HG03354 (cell line): ENCODE results near the gene RCSD1.
A peak's percentile ranks its signal among the peaks of the same experiment; 100 is the strongest.

Experiments used
- ATAC-seq: cut with Tn5 transposase; IDR thresholded peaks from one replicate; pipeline ENCODE4 v1.9.1; 2021; ENCODE audit warnings: mild to moderate bottlenecking; ENCODE audit not compliant: unreplicated experiment, poor library complexity, severe bottlenecking

The RCSD1 gene

DNA sequence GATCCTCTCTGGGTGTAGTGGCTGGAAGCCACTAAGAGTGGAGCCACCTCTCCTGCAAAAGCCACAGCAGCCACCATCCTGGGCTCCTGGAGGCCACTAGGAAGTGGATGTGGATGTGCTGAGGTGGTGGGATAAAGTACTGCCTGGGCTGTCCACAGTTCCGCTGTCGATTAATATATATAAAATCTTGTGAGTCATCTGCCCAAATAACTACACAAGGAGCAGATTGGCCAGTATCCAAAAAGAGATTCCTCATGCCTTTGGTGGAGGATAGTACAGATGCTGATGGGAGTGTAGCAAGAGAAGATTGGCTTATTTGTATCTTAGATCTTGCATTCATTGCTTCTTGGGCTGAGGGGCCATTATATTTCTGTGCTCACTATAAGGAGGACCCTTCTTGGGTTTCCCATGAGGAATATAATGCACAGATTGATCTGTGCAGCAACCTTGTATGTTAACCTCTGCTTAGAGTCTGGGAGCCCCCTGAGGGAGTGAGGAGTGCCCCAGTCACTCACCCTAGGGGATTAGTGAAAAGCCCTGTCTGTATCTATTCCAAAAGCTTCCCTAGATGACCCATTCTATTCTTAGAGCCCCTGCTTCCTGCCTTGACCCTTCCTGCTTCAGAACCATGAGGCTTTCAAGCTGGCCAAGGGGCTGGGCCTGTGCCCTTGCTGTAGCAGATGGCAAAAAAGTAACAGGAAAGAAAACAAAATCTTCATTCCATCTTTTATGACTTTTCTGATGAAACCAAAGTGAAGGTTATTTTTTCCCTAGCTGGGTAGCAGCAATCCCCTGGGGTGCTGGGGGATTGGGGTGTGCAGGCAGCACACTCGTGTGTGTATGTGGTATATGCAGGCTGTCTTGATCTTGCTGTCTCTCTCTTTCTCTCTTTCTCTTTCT, 31.7 kb downstream of the RCSD1 start:
- no peak for ATAC-seq

GRCh38 chr1:167663002-167663772, 33.2 kb downstream of the RCSD1 start:
- ATAC-seq = peak; percentile 63

DNA sequence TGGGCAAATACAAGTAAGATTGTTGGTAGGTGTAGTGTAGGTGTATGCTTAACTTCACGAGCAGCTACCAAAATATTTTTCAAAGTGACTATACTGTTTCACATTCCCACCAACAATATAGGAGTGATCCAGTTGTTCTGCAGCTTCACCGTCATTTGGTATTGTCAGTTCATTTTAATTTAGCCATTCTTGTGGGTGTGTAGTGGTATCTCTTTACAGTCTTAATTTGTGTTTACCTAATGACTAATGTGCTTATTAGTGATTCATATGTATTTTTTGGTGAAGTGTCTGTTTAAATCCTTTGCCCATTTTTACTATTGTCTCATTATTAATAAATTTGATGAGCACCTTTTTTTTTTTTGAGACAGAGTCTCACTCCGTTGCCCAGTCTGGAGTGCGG, 35.4 kb downstream of the RCSD1 start:
- no peak for ATAC-seq

GRCh38 chr1:167666416-167666815, 36.4 kb downstream of the RCSD1 start:
- ATAC-seq = no peak

- no peak for ATAC-seq
Measured at GRCh38 chr1:167667536-167667935, 37.5 kb downstream of the RCSD1 start.

GRCh38 chr1:167668108-167668507, 38.1 kb downstream of the RCSD1 start:
- ATAC-seq = peak; percentile 72

GRCh38 chr1:167669209-167670124, 39.4 kb downstream of the RCSD1 start:
- ATAC-seq = peak; percentile 65

DNA sequence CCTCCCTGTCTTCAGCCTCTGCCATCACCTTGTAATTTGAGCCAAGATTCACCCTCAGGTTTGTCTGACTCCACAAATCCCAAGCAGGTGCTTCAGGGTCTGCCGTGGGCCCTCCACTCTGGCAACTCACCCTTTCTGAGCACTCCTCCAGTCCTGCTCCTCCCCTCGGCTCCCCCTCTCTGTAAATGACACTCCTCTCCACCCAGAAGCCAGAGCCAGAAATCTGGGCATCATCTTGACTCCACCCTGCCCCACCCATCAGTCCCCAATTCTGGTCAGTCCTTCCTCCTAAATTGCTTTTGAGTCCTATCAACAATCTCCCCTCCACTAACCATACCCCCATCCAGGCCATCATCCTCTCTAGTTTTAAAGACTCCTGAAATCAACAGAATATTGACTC, 40.5 kb downstream of the RCSD1 start:
- no peak for ATAC-seq

DNA sequence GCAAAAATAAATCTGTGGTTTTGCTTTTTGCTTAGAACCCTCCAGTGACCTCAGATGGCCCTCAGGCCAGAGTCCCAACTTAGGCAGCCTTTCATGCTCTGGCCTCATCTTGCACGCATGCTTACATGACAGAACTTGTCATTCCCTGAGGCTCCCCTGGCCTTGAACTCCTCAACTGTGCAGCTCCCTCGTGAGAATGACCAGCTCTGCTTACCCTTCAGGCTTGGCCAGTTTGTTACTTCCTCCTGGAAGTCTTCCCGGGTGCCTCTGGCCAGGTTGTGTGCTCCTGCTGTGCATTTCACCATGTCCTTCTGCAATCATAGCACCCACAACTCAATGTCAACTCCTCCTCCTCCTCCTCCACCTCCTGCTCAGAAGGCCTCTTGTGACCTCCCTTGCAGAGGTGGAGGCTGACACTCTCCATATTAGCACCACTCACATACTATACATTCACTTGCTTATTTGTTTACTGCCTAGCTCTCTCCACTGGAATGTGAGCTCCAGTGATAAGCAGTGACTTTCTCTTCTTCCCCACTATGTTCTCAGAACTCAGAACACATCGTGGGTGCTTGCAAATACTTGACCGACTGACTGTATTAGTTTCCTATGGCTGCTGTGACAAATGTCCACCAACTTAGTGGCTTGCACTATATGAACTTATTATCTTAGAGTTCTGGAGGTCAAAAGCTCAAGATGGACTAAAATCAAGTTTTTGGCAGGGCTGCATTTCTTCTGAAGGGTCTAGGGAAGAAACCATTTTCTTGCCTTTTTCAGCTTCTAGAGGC, 41.9 kb downstream of the RCSD1 start:
- ATAC-seq = no peak

DNA sequence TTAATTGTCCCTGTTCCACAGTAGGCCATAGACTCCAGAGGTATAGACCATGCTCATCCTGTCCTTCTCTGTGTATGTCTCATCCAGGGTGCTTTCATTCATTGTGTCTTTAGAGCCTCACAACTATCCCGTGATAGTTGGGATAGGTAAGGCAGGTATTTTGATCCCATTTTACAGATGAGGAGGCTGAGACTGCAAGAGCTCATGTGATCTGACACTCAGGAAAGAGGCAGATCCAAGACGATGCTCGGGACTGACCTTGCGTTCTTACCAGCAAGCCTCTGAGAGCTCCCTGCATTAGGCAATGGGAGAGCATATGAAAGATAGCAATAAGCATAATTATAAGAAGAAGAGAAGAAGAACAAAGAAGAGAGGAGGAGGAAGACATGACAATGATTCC, 42.8 kb downstream of the RCSD1 start:
- ATAC-seq = no peak

DNA sequence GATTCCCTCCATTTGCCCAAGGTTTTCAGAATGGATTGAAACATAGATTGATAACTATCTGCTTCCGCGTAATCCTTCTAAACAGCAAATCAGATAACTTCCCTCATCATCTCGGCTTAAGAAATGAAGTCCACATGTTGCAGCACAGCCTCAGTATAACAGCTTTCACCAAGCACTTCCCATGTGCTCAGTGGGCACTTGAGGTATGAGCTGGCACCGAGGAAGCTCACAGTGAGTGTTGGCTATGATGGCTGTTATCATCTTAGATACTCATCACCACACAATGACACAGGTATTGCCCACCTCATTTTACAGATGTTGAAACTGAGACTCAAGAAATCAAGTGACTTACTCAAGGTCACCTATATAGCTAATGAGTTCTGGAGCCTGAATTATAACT, 43.2 kb downstream of the RCSD1 start:
- ATAC-seq = no peak

DNA sequence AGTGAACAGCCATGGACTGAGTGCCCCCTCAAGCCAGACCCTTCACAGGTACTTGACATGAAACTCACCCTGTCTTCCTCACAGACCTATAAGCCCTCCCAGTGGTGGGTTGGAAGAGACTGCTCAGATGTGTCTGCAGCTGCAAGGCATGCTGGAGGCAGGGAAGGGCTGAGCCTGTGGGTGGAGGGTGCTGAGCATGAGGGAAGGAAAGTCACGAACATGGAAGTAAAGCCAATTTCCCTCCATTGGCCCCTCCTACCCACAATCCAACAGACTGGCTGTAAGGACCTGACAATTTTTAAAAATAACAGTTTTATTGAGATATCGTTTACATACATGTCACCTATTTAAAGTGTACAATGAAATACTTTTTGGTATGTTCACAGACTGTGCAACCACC, 44.1 kb downstream of the RCSD1 start:
- peak; percentile 17 for ATAC-seq

DNA sequence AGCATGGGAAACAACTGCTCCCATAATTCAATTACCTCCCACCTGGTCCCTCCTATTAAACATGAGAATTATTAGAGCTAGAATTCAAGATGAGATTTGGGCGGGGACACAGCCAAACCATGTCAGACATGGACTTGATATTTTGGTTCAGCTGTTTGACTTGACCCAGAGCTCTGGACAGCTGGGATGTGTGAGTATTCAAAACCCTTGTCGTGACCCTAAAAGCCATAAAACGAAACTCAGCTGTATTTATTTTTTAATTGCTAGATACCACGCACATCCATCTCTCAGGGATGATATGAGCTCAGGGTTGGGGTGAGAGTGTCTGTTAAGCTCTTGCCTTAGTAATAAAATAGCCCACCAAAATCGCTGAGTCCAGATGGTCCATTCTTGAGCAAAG, 45.4 kb downstream of the RCSD1 start:
- no peak for ATAC-seq

DNA sequence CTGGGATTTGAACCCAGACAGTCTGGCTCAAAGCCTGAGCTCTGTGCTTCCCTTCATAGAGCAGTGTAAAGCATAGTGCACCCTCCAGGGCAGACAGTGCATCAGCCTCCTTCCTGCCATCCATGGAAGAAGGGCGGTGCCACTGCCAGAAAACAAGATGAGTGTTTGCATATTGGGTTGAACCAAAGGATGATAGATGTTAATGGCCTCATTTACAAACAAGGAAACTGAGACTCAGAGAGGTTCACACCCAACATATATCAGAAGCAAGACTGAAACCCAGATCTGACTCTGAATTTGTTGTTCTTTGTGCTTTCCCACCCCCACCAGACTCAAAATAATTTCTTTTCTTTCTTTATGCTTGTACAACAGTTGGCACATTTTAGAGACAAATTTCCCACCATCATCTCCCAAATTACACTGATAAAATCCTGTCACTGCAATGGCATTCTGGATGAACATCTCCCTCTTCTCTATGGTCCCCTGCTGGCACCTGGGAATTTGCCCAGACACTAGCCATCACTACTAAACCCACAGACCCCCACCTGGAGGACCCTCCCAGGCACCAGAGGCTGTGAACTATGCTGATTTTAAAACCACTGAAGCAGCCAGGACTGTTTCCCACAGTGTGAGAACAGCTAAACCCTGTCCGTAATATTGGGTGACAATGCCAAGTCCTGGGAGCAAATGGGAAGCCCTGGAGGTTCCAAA, 46.3 kb downstream of the RCSD1 start:
- ATAC-seq = peak; percentile 46

DNA sequence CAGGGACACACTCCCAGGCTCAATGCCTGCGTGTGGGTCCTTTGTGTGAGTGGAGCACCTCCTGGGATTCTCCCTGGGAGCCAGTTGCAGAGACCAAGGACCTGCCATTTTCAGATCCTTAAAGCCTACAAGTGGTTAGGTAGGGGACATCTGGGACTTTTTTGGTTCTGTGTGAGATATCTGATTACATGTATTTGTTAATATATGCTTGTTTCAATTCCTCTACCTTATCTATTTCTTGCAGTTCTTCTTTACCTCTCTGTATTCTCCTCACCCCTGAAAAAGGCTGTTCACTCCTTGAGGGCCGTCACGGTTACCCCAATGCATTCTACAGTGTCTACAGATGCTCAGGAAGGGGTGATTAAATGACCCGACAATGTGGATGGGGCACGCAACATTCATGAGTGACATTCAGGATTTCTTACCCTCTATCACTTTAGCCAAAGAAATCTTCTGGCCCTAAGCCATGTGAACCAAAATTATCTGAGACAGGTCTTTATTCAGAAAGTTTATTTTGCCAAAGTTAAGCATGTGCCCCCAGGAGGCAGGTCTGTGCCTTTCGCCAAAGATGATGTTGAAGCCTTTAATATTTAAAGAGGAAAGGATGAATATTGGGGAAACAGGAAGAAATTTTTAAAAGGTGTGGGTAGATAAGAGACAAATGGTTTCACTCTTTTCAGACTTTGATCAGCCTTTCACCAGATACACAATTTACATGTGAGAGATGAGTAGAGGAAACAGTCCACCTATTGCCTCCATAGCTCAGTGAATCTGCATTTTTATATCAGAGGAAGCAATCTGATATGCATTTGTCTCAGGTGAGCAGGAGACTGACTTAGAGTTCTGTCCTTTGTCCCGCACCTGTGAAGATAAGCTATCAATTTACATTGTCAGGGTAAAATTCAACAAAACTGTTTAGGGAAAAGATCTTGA, 47.1 kb downstream of the RCSD1 start:
- ATAC-seq = no peak

- no peak for ATAC-seq
Measured at GRCh38 chr1:167678422-167678821, 48.4 kb downstream of the RCSD1 start.

GRCh38 chr1:167678838-167679237, 48.8 kb downstream of the RCSD1 start:
- no peak for ATAC-seq

DNA sequence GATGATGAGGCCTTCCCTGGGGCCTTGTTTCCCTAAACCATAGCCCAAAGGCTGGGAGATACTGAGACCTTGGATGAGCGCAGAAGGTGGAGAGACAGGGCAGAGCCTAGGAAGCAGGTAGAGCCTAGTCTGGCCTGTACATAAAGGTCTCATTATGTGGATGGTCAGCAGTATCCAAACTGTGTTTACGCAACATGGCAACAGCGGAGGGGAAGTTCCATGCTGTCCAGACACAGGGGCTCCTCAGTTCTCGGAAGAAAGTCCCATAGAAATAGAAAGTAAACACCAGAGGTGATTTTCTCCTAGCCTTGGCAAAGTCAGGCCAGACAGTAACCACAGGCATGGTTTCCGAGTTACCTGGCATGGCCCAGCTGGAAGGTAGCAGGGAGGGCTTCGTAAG, 49.7 kb downstream of the RCSD1 start:
- ATAC-seq = no peak
